ENCODE measurements around the gene RFFL.

Gene RFFL

GRCh38 chr17:35041390-35041789 lies 22.1 kb downstream of the RFFL start:
- no peak for TF ChIP-seq CTCF (IDR thresholded peaks at IDR 0.05)

GRCh38 chr17:35038453-35038852 lies 25.1 kb downstream of the RFFL start:
- TF ChIP-seq CTCF (IDR thresholded peaks at IDR 0.05), result no peak

- TF ChIP-seq CTCF (IDR thresholded peaks at IDR 0.05), result no peak
These were observed 32.7 kb downstream of the RFFL start for GRCh38 chr17:35030780-35031179.

GRCh38 chr17:35028531-35029262 lies 34.8 kb downstream of the RFFL start:
- TF ChIP-seq CTCF (IDR thresholded peaks at IDR 0.05), result no peak

- TF ChIP-seq CTCF (IDR thresholded peaks at IDR 0.05), result no peak
These were observed 38.0 kb downstream of the RFFL start for GRCh38 chr17:35025541-35025940.

- TF ChIP-seq CTCF (IDR thresholded peaks at IDR 0.05), result no peak
These were observed 40.0 kb downstream of the RFFL start for GRCh38 chr17:35023538-35023937.

- no peak for TF ChIP-seq CTCF (IDR thresholded peaks at IDR 0.05)
These were observed 40.9 kb downstream of the RFFL start for GRCh38 chr17:35022536-35023063.
